Fibroblast of mammary gland (primary cell): ENCODE measurements around the gene FRK.
A peak's percentile ranks its signal among the peaks of the same experiment; 100 is the strongest.
"Not testable (repeated sequence)": the region's sequence is repeated elsewhere in the genome, so short reads cannot be mapped to it uniquely, and the experiment has no call there.

ENCODE experiments used
- DNase-seq: peaks from one replicate; pipeline ENCODE4 v3.0.0-alpha.2; 2010; ENCODE audit warnings: low read depth
- H3K4me3 ChIP-seq: 2 replicates; pipeline ENCODE4 v1.5.1; 2011; ENCODE audit warnings: low read depth, mild to moderate bottlenecking, low read length, moderate library complexity; ENCODE audit not compliant: control insufficient read depth
- CTCF ChIP-seq: conservative IDR thresholded peaks from 2 replicates; pipeline ENCODE4 v1.5.1; 2011; ENCODE audit warnings: low read depth, low read length, inconsistent platforms; ENCODE audit not compliant: control insufficient read depth, insufficient read depth

The FRK gene

GRCh38 chr6:115890238-115890637, 170.5 kb downstream of the FRK start:
- no peak overlapping the region for H3K4me3 ChIP-seq
- no peak for DNase-seq
- no peak for TF ChIP-seq CTCF

- DNase-seq = peak; percentile 3
- H3K4me3 ChIP-seq = not testable (repeated sequence)
Observed at GRCh38 chr6:115888687-115889470, 171.8 kb downstream of the FRK start.

- TF ChIP-seq CTCF = no peak
- no peak for DNase-seq
- H3K4me3 ChIP-seq = no peak overlapping the region
Observed at GRCh38 chr6:115887891-115888290, 172.8 kb downstream of the FRK start.

- H3K4me3 ChIP-seq = no peak overlapping the region
- TF ChIP-seq CTCF = no peak
Observed at GRCh38 chr6:115885636-115886366, 174.9 kb downstream of the FRK start.

GRCh38 chr6:115882771-115883170, 177.9 kb downstream of the FRK start:
- no peak for DNase-seq
- H3K4me3 ChIP-seq = no peak overlapping the region
- no peak for TF ChIP-seq CTCF

More at GRCh38 chr6:115885636-115886366, 174.9 kb downstream of the FRK start:
- DNase-seq = no peak

GRCh38 chr6:115882174-115882573, 178.5 kb downstream of the FRK start:
- no peak for TF ChIP-seq CTCF
- no peak overlapping the region for H3K4me3 ChIP-seq
- peak; percentile 7 for DNase-seq
